Measurements from ENCODE around the gene TAS2R1.

TAS2R1 gene

DNA sequence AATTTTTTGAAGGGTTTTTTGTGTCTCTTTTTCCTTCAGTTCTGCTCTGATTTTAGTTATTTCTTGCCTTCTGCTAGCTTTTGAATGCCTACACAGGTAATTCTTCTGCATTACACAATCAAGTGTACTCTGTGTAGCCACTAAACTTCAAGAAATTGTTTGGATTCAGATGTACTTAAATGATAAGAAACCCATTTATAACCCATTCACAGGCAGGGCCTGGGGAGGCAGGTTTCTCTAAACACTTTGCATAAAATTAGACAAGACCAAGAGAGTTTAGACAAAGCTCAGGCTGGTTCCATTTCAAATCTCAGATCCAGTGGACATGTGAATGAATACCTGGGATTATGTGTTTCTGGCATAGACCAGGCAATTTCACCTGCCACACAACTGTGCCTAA, 43.0 kb downstream of the TAS2R1 start:
- no peak for DNase-seq (ENCODE audit: low read depth)

DNA sequence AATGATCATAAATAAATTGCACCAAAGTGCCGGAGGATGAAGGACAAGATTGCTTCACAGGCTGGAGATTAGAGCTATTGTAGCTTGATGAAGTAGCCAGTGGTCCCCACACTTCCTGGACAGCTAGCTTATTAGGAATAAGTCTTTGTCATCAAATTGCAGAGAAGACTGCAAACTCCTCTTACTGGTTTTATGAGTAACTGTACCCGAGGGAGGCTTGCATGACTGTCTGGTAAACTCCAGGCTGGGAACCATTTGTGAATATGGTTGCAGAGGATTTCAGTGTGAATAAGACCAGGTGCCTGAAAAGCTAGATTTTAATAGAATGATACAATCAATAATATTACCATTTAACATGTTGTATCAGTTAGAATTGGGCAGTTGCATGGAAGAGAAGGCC, 47.7 kb downstream of the TAS2R1 start:
- no peak for DNase-seq (ENCODE audit: low read depth)

All from stimulated activated CD8-positive, alpha-beta memory T cell treated with anti-CD3 and anti-CD28 coated beads, Interleukin-15, amount 100 ng/mL, for 24 hours (primary cell).